HG03196 (cell line): Measurements from ENCODE around the gene SLC2A14.
"Not testable (repeated sequence)": the region's sequence is repeated elsewhere in the genome, so short reads cannot be mapped to it uniquely, and the experiment has no call there.

Experiments
- ATAC-seq: cut with Tn5 transposase; IDR thresholded peaks from one replicate; pipeline ENCODE4 v1.9.1; 2021; ENCODE audit not compliant: unreplicated experiment

Gene SLC2A14

DNA sequence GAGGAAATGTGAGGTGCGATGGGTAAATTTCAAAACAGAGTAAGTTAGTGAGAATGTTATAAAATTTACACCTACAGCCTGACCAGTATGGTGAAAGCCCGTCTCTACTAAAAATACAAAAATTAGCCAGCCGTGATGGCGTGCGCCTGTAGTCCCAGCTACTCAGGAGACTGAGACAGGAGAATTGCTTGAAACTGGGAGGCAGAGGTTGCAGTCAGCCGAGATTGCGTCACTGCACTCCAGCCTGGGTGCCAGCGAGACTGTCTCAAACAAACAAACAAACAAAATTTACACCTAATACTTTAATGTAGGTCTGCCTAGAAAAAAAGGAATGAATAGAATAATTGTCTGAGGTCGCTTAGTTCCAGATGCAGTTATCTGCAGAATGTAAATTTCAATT is 37.6 kb downstream of the SLC2A14 start:
- ATAC-seq, result no peak

GRCh38 chr12:7834701-7835100 is 38.0 kb downstream of the SLC2A14 start:
- ATAC-seq, result no peak

- no peak for ATAC-seq
Measured at GRCh38 chr12:7833831-7834230, 38.9 kb downstream of the SLC2A14 start.

GRCh38 chr12:7833201-7833600 is 39.5 kb downstream of the SLC2A14 start:
- not testable (repeated sequence) for ATAC-seq

- no peak for ATAC-seq
Measured at GRCh38 chr12:7832059-7832696, 40.5 kb downstream of the SLC2A14 start.

- ATAC-seq, result not testable (repeated sequence)
Measured at GRCh38 chr12:7829737-7830136, 43.0 kb downstream of the SLC2A14 start.

DNA sequence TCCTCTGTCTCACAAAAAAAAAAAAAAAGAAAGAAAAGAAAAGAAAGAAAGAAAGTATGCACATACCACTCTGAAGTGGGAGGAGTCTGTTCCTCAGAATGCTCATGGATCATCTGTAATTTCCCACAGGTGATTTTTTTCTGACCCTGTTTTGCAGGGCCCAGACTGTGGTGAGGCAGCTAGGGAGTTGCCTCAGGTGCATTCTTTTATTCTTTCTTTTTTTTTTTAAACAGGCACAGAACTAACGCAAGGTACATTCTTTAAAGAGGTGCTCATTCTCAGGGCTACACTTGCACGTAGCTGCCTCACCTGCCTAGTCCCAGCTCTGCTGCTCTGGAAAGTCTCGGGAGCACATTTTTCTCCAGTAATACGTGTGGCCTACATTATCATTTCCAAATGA is 47.0 kb downstream of the SLC2A14 start:
- not testable (repeated sequence) for ATAC-seq

DNA sequence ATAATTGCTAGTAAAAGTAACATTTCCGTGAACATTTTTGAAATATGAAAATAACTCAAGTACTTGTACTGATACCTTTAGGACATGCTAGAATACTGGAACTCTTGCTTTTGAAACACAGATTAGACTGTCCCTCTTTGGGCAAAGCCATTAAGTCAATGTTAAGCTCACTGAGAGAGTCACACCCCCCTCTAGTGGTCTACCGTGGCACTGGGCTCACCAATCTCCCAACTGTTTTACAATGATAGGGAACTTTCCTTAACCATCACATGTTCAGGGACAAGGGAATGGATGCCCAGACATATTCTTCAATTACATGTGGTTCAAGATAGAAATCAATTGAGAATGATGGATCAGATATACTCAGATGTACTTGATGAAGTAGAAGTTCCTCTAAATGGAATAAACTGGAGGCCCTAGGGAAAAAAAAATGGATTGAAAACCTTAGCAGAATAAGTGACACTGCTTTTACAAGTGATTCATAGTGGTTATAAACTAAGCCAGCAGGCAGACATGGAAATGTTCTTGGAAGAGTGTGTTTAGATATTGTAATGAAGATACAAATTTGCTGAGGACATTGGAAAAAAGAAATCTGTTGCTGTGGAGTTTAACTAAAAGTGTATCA is 65.7 kb downstream of the SLC2A14 start:
- ATAC-seq, result no peak

- not testable (repeated sequence) for ATAC-seq
Measured at GRCh38 chr12:7806319-7806718, 66.4 kb downstream of the SLC2A14 start.

- no peak for ATAC-seq
Measured at GRCh38 chr12:7801460-7801859, 71.3 kb downstream of the SLC2A14 start.

- ATAC-seq, result not testable (repeated sequence)
Measured at GRCh38 chr12:7798750-7799308, 73.9 kb downstream of the SLC2A14 start.

DNA sequence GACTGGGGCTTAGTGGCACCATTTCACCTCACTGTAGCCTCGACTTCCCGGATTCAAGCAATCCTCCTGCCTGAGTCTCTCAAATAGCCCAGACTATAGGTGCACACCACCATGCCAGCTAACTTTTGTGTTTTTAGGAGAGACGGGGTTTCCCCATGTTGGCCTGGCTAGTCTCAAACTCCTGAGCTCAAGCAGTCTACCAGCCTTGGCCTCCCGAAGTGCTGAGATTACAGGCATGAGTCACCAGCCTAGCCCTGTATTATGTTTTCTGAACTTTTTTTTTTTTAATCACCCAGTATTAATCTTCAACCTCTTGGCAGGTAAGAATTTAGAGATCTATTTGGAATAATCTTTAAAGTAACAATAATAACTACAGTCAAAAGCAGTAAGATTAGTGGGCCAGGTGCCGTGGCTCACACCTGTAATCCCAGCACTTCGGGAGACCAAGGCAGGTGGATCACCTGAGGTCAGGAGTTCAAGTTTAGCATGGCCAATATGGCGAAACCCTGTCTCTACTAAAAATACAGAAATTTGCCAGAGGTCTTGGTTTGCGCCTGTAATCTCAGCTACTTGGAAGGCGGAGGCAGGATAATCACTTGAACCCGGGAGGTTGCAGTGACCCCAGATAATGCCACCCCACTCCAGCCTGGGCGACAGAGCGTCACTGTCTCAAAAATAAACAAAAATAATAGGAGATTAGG is 74.9 kb downstream of the SLC2A14 start:
- ATAC-seq, result no peak

- ATAC-seq, result not testable (repeated sequence)
Measured at GRCh38 chr12:7797269-7797668, 75.4 kb downstream of the SLC2A14 start.

DNA sequence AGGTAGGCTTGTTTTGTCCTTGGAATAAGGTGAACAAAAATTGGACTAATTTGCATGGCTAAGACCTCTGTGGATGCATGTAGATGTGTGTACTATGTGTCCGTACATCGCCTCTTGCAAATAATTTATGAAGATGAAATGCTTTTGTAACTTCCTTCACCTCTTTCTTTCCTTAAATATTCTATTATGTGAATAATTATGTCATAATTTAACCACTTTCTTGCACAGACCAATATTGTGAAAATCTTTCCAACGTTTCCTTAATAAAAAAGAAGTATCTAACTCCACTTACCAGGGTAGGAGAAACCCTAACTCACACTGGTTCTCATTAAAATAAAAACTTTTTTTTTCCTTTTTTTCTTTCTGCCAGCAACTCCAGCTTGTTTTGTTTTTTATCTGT is 79.5 kb downstream of the SLC2A14 start:
- no peak for ATAC-seq

- not testable (repeated sequence) for ATAC-seq
Measured at GRCh38 chr12:7788884-7789528, 83.7 kb downstream of the SLC2A14 start, which contains the start of gene NANOG. TSS of gene NANOG (plus strand) at chr12:7789402. CDS start at chr12:7789615, 213 bp downstream.

DNA sequence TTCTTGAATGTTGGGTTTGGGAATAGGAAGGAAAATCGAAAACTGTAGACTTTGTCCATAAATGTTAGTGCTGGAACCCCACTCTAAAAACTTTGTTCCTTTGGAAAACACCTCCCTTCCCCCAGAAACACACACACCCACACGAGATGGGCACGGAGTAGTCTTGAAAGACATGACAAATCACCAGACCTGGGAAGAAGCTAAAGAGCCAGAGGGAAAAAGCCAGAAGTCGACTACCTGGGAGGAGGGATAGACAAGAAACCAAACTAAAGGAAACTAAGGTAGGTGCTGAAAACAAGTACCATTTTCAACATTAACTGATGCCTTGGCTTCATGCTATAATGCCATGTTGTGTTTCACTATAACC is 84.4 kb downstream of the SLC2A14 start:
- no peak for ATAC-seq

GRCh38 chr12:7787574-7788293 is 85.0 kb downstream of the SLC2A14 start:
- ATAC-seq, result no peak

DNA sequence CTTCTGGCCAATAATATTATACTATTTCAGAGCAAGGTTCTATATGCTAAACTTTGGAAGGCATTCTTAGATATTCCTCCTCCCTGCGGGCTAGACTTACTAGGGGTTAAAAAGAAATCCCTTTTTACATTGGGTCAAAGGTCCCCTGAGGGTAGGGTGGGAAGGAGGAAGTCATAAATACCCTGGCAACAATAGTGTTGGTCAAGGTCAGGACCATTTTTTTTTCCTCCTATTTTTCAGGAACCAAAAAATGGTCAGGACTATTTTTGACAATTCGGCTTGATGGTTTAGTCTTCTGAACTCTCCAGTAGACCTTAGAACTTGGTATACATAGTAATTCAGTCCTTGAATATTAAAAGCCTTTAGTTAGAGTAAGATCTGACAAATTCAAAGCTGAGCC is 88.0 kb downstream of the SLC2A14 start:
- no peak for ATAC-seq

- ATAC-seq, result not testable (repeated sequence)
Measured at GRCh38 chr12:7783433-7783832, 89.3 kb downstream of the SLC2A14 start.

GRCh38 chr12:7782055-7782454 is 90.7 kb downstream of the SLC2A14 start:
- ATAC-seq, result no peak

GRCh38 chr12:7781274-7781673 is 91.4 kb downstream of the SLC2A14 start:
- no peak for ATAC-seq
